Loucy (cell line): ENCODE data around the gene SEPTIN7.

Experiments
- H2AFZ ChIP-seq: fragments of 200-600 bp; sonication (generic); 2 replicates; pipeline ENCODE4 v1.6.0; 2016; ENCODE audit warnings: antibody characterized with exemption, mild to moderate bottlenecking, low read length, moderate library complexity
- H3F3A ChIP-seq: fragments of 200-600 bp; 2 replicates; pipeline ENCODE4 v1.6.0; 2016; ENCODE audit warnings: antibody characterized with exemption, low read depth, mild to moderate bottlenecking
- H3K27me3 ChIP-seq: fragments of 200-600 bp; sonication (generic); 2 replicates; pipeline ENCODE4 v1.6.1; 2014; ENCODE audit warnings: low read length, mild to moderate bottlenecking; ENCODE audit not compliant: insufficient read depth, poor library complexity, severe bottlenecking
- H3K36me3 ChIP-seq: fragments of 200-600 bp; sonication (generic); 2 replicates; pipeline ENCODE4 v1.6.1; 2016; ENCODE audit warnings: low read length; ENCODE audit not compliant: insufficient read depth
- H3K4me1 ChIP-seq: fragments of 200-600 bp; sonication (generic); 2 replicates; pipeline ENCODE4 v1.5.1; 2014; ENCODE audit warnings: low read length, mild to moderate bottlenecking; ENCODE audit not compliant: insufficient read depth, poor library complexity, severe bottlenecking
- H3K4me2 ChIP-seq: fragments of 200-600 bp; sonication (generic); 2 replicates; pipeline ENCODE4 v1.6.0; 2014; ENCODE audit warnings: antibody characterized with exemption, low read length, low read depth, mild to moderate bottlenecking; ENCODE audit not compliant: poor library complexity, severe bottlenecking
- H3K4me3 ChIP-seq: fragments of 200-600 bp; sonication (generic); 2 replicates; pipeline ENCODE4 v1.5.1; 2014; ENCODE audit warnings: low read length, mild to moderate bottlenecking, mixed read lengths; ENCODE audit not compliant: poor library complexity, severe bottlenecking
- H3K79me2 ChIP-seq: fragments of 200-600 bp; sonication (generic); 2 replicates; pipeline ENCODE4 v1.6.1; 2014; ENCODE audit warnings: low read length; ENCODE audit not compliant: insufficient read depth
- H3K9ac ChIP-seq: fragments of 200-600 bp; sonication (generic); 2 replicates; pipeline ENCODE4 v1.6.0; 2014; ENCODE audit warnings: mild to moderate bottlenecking, low read depth, low read length, moderate library complexity; ENCODE audit not compliant: poor library complexity, severe bottlenecking
- H3K9me2 ChIP-seq: fragments of 200-600 bp; sonication (generic); replicated peaks from 2 replicates; pipeline ENCODE4 v1.6.1; 2016; ENCODE audit warnings: low read depth, low read length, mixed read lengths
- H3K9me3 ChIP-seq: fragments of 200-600 bp; sonication (generic); 2 replicates; pipeline ENCODE4 v1.6.1; 2014; ENCODE audit warnings: mild to moderate bottlenecking, antibody characterized with exemption, low read length, low read depth; ENCODE audit not compliant: insufficient read depth
- H4K20me1 ChIP-seq: fragments of 200-600 bp; sonication (generic); 2 replicates; pipeline ENCODE4 v1.6.0; 2014; ENCODE audit warnings: antibody characterized with exemption, low read length, mild to moderate bottlenecking; ENCODE audit not compliant: insufficient read depth, poor library complexity, severe bottlenecking
- CTCF ChIP-seq: fragments of 200-600 bp; sonication (generic); conservative IDR thresholded peaks from 2 replicates; pipeline ENCODE4 v1.5.1; 2014; ENCODE audit warnings: mild to moderate bottlenecking, antibody characterized with exemption, low read length
- EZH2phosphoT487 ChIP-seq: fragments of 200-600 bp; IDR thresholded peaks from 2 replicates; pipeline ENCODE4 v1.6.1; 2018; ENCODE audit warnings: antibody characterized with exemption, mild to moderate bottlenecking, moderate library complexity, borderline replicate concordance

SEPTIN7 gene

GRCh38 chr7:35762781-35763180, 38.1 kb upstream of the SEPTIN7 start:
- Histone ChIP-seq H3K9me2 (no peaks in the 10 kb centered on the region), H3K4me3 (no peak overlapping the region), H3K79me2 (no peaks in the 10 kb centered on the region), H3K4me2 (no peak overlapping the region), H3K9me3 (no peaks in the 10 kb centered on the region), H3F3A (no peaks in the 10 kb centered on the region; the same call in 1 of the 2 replicates), H3K27me3 (no peaks in the 10 kb centered on the region), H4K20me1 (no peaks in the 10 kb centered on the region), H3K36me3 (no peaks in the 10 kb centered on the region), H3K9ac (no peak overlapping the region), H3K4me1 (peaks cover 24% of the 10 kb centered on the region), H2AFZ (no peak overlapping the region)
- no peak for TF ChIP-seq EZH2phosphoT487
- TF ChIP-seq CTCF, result no peak

GRCh38 chr7:35768346-35768745, 32.5 kb upstream of the SEPTIN7 start:
- Histone ChIP-seq H3K4me1 (no peaks in the 10 kb centered on the region), H4K20me1 (no peaks in the 10 kb centered on the region), H3K79me2 (no peaks in the 10 kb centered on the region), H3K9me3 (no peaks in the 10 kb centered on the region), H2AFZ (no peak overlapping the region), H3K9ac (no peak overlapping the region), H3K4me3 (no peak overlapping the region), H3K9me2 (no peaks in the 10 kb centered on the region), H3F3A (no peaks in the 10 kb centered on the region), H3K36me3 (no peaks in the 10 kb centered on the region), H3K4me2 (no peak overlapping the region), H3K27me3 (no peaks in the 10 kb centered on the region)
- TF ChIP-seq EZH2phosphoT487, result no peak
- TF ChIP-seq CTCF, result no peak

- Histone ChIP-seq H3K27me3 (no peaks in the 10 kb centered on the region), H4K20me1 (no peaks in the 10 kb centered on the region)
- TF ChIP-seq EZH2phosphoT487, result no peak
- TF ChIP-seq CTCF, result no peak
These were observed 29.1 kb upstream of the SEPTIN7 start for GRCh38 chr7:35771776-35772175.

More at GRCh38 chr7:35771776-35772175, 29.1 kb upstream of the SEPTIN7 start:
- H3K4me1 ChIP-seq, result no peaks in the 10 kb centered on the region
- no peaks in the 10 kb centered on the region for H3K9me3 ChIP-seq
- H3K4me3 ChIP-seq, result no peak overlapping the region
- H3K9ac ChIP-seq, result no peak overlapping the region
- H2AFZ ChIP-seq, result no peak overlapping the region
- H3K9me2 ChIP-seq, result no peaks in the 10 kb centered on the region
- H3F3A ChIP-seq, result no peaks in the 10 kb centered on the region
- no peaks in the 10 kb centered on the region for H3K36me3 ChIP-seq
- H3K4me2 ChIP-seq, result no peak overlapping the region
- H3K79me2 ChIP-seq, result no peaks in the 10 kb centered on the region
